Kidney epithelial cell (primary cell): ENCODE data around the gene UBQLN4. TPM values are rescaled to one million over a fixed set of nuclear protein-coding genes. Genes with fewer than 3 reads are reported as not detected.

Source experiments
- DNase-seq: peaks from one replicate; pipeline ENCODE4 v3.0.0-alpha.2; 2010; ENCODE audit warnings: low read depth
- H3K27me3 ChIP-seq: 2 replicates; pipeline ENCODE4 v1.6.0; 2011; ENCODE audit warnings: low read length; ENCODE audit not compliant: control insufficient read depth, insufficient read depth
- H3K36me3 ChIP-seq: 2 replicates; pipeline ENCODE4 v1.5.1; 2011; ENCODE audit warnings: low read length; ENCODE audit not compliant: control insufficient read depth, insufficient read depth
- H3K4me3 ChIP-seq: 2 replicates; pipeline ENCODE4 v1.5.1; 2011; ENCODE audit warnings: low read depth, mild to moderate bottlenecking, control low read depth, low read length
- CTCF ChIP-seq: IDR thresholded peaks from 2 replicates; pipeline ENCODE4 v1.5.1; 2011; ENCODE audit warnings: mild to moderate bottlenecking, moderate library complexity, low read length, control low read depth, inconsistent platforms; ENCODE audit not compliant: insufficient read depth, poor library complexity, severe bottlenecking
- total RNA-seq: library from RNA; depleted of rRNA; stranded (reverse); fragments of >200 nt; gene quantifications from 2 replicates; pipeline ENCODE4 v1.2.3, GENCODE V29; 2015

UBQLN4 gene
- total RNA-seq, 1 donor from 2014 or later: 28.2 TPM

GRCh38 chr1:156079762-156080161, 26.2 kb upstream of the UBQLN4 start:
- no peaks in the 10 kb centered on the region for H3K27me3 ChIP-seq

DNA sequence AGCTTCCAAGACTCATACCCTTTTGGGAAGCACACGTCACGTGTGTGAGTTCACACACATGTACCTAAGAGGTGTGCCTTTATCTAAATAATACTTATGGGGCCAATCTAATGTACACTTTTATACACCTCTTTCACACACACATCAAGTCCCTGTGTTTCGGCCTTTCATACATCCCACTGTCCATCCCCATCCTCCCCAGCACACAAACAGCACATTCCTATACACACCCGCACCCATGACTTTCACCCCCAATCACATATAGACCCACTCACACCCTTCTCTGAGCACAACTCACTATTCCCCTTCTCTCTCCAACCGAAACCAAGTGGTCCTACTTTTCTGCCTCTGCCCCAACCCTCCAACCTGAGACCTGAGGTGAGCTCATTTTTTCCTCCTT, 25.1 kb upstream of the UBQLN4 start:
- no peak for DNase-seq
- TF ChIP-seq CTCF: no peak
- no peaks in the 10 kb centered on the region for H3K27me3 ChIP-seq
- no peak overlapping the region for H3K4me3 ChIP-seq
- peaks cover 5% of the 10 kb centered on the region for H3K36me3 ChIP-seq

More at GRCh38 chr1:156079762-156080161, 26.2 kb upstream of the UBQLN4 start:
- H3K4me3 ChIP-seq: peak overlapping the region; percentile 72
- no peak for TF ChIP-seq CTCF
- no peak for DNase-seq
- H3K36me3 ChIP-seq: peaks cover 5% of the 10 kb centered on the region

DNA sequence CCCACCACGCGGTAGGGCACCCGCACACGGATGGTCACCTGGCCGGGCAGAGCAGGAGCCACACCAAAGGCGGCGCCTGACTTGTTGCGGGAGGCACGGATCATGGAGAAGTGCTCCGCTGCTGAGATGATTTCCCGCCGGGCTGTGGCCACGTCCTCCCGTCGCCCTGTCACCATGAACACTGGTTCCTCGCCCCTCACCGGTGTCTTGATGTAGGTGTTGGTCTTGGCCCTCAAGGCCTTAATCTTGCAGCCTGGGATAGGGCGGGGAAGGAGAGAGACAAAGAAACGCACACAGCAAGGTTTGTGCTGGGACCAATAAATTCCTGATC, 23.8 kb upstream of the UBQLN4 start:
- H3K36me3 ChIP-seq: peaks cover 5% of the 10 kb centered on the region
- DNase-seq: no peak
- no peak overlapping the region for H3K4me3 ChIP-seq
- H3K27me3 ChIP-seq: no peaks in the 10 kb centered on the region
- TF ChIP-seq CTCF: no peak

GRCh38 chr1:156076609-156077429, 23.2 kb upstream of the UBQLN4 start:
- Histone ChIP-seq H3K4me3 (no peak overlapping the region), H3K36me3 (peaks cover 5% of the 10 kb centered on the region), H3K27me3 (no peaks in the 10 kb centered on the region)
- DNase-seq: no peak
- TF ChIP-seq CTCF: no peak

DNA sequence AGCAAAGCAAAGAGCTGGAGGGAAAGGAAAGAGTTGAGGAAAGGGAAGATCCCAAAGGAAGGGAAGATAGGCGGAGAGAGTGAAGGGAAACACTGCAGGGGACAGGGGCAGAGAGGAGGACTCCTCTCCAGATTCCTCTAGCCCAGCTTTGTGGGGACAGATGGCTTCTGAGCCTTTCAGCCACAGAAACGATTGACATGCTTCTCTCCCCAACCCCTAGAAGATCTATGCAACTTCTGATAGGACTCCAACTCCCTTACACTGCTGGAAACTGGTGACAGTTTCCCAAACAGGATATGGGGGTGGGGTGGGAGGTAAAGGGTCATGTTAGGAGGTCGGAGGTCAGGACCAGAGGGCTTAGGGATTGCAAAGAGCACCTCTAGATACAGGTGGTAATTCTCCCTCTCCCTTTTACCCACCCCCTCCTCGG, 22.2 kb upstream of the UBQLN4 start:
- Histone ChIP-seq H3K27me3 (no peaks in the 10 kb centered on the region), H3K36me3 (peaks cover 5% of the 10 kb centered on the region), H3K4me3 (no peak overlapping the region)
- no peak for TF ChIP-seq CTCF
- DNase-seq: no peak

DNA sequence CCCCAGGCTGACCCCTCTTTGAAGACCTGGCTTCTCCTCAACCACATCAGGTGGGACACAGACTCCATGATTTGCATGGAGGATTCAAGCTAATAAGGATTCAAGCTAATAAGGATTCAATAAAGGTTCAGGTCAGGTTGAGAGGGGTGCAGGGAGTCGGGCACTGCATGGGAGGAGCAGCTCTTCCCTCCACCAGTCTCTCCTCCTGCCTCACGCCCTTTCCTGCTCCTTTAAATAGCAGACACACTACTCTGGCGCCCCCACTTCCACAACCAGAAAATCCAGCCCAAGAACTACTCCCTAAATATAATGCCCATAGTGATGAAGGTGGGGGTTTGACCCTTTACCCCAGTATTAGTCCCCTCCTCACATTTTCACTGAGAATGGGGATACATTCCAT, 21.6 kb upstream of the UBQLN4 start:
- H3K27me3 ChIP-seq: no peaks in the 10 kb centered on the region
- H3K36me3 ChIP-seq: peaks cover 5% of the 10 kb centered on the region
- TF ChIP-seq CTCF: no peak
- DNase-seq: no peak
- H3K4me3 ChIP-seq: no peak overlapping the region
